NCI-H510A (cell line): ENCODE data around the gene HNRNPLL.
A peak's percentile ranks its signal among the peaks of the same experiment; 100 is the strongest.
"Not testable (repeated sequence)": the region's sequence is repeated elsewhere in the genome, so short reads cannot be mapped to it uniquely, and the experiment has no call there.

ENCODE experiments used
- DNase-seq: peaks from one replicate; lab custom pipeline; 2025; lab: John Stamatoyannopoulos, UW

Gene HNRNPLL

DNA sequence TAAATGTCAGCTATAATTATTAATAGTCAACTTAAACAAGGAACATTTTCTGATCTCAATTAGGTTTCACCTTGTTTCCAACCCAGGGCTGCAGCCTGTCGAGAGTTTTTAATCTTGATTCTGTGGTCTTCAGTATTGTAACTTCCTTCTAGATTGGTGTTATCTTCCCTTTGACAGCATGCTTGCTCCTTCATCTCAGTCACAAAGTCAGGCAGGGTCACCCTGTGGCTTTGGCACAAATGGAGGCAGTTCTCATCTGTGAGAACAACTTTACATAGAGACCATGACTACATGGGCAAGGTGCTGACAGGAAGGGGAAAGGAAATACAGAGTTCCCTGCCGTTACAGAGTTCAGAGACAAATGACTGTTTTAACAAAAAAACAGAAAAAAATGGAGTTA, 50.5 kb downstream of the HNRNPLL start:
- DNase-seq = no peak

DNA sequence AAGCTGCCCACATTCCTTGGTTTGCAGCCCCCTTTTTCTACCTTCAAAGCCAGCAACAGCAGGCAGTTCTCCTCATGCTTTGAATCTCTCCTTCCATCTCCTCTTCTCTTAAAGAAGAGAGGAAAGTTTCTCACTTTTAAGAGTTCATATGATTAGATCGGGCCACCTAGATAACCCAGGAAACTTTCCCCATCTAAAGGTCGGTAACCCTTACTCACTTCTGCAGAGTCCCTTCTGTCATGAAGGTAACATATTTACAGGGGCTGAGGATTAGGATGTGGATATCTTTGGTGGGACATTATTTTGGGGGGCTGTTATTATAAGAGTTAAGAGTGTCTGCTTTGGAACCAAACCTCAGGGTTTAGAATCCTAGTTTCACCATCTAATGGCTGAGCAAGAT, 51.0 kb downstream of the HNRNPLL start:
- no peak for DNase-seq

DNA sequence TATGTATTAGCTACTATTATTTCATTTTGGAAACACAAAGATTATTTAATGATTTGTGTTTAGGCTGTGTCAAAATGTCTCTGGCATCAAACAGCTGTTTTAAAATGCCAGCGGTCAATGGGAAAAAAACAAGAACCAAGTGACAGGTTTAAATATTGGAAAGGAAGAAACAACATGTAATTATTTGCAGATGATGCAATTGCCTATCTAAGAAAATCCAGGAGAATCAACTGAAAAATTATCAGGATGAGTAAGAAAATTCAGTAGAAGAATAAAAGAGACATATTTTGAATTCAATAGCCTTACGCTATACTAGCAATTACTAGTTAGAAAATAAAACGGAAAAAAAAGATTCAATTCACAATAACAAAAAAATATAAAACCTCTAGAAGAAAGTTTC, 51.6 kb downstream of the HNRNPLL start:
- no peak for DNase-seq

DNA sequence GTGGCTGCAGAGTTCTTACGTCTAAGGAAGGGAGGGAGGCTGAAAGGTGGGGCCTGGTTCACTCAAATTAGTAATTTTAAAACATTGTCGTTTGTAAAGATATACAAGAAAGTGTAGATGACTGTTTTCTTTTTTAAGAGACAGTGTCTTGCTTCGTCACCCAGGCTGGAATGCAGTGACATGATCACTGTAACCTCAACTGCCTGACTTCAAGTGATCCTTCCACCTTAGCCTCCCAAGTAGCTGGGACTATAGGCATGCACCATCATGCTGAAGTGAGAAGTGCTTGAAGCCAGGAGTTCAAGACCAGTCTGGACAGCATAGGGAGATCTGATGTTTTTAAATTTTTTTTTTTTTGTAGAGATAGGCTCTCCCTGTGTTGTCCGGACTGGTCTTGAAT, 52.9 kb downstream of the HNRNPLL start:
- DNase-seq = no peak

DNA sequence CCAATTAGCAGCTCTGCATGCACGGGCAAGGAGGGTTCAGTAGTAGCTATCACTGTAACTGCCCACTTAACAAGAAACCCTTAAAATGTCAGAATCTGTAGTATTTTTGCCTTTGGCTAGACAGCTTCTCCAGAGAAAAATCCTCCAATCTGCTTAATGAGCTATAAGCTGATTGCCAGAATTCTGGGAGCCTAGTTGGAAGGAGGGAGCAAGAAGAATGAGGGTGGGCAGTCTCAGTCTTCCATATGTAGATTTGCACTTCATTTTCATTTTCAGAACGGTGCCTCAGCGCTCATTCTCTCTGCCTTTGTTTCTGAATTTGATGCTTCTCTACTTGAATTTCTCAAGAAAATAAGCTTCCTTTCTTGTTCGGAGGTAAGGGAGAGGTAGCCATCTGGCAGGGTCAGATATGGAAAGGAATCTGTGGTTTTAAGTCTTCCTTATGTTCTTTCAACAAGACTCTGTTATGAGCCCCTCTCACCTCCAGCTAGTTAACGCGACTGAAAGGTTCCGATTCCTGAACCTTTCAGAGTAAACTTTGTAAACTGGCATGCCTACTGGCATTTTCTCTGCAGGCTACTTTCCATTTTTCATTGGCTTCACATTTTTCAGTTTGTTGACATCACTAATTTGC, 53.5 kb downstream of the HNRNPLL start:
- no peak for DNase-seq

DNA sequence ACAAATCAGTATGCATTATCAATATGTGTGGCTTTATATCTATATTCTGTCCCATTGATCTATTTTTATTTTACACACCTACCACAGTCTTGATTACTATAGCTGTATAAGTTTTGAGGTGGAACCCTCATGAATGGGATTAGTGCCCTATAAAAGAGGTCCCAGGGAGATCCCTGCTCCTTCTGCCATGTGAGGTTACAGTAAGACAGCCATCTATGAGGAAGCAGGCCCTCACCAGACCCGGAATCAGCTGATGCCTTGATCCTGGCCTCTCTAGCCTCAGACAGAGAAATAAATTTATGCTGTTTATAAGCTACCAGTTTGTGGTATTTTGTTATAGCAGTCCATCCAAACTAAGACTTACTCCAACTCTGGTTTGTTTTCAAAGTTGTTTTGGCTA, 54.9 kb downstream of the HNRNPLL start:
- no peak for DNase-seq

DNA sequence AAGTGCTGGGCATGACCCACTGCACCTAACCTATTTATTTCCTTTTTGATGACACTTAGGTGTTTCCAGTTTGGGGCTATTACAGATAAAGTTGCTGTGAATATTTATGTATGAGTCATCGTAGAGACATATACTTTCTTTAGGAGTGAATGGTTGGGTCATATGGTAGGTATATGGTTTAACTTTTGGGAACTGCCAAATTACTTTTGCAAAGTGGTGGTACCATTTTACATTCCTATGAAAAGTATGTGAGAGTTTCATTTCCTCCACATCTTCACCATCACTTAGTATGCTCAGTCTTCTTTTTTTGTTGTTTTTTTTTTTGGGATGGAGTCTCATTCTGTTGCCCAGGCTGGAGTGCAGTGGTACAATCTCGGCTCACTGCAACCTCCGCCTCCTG, 56.1 kb downstream of the HNRNPLL start:
- no peak for DNase-seq

DNA sequence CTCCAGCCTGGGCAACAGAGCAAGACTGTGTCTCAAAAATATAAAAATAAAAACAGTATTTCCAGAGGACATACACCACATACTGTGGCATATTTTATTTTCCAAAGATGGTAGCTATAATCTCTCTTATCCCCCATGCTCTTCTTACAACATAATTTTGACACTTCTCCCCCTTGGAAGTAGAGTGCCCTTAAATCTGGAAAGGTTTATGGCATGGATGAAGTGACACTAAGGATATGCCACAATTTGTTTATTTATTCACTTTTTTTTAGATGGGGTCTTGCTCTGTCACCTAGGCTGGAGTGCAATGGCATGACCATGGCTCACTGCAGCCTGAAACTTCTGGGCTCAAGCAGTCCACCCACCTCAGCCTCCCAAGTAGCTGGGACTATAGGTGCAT, 56.7 kb downstream of the HNRNPLL start:
- DNase-seq = no peak

DNA sequence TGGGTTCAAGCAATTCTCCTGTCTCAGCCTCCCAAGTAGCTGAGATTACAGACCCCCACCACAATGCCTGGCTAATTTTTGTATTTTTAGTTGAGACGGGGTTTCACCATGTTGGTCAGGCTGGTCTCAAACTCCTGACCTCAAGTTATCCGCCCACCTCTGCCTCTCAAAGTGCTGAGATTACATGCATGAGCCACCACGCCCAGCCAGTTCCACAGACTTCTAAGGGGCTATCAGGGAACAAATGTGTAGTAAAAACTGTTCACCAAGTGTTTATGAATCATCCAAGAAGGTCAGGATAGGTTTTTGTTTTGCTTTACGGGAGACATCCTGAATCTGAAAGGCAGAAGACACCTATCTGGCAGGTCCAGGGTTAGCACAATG, 60.5 kb downstream of the HNRNPLL start:
- DNase-seq = not testable (repeated sequence)

DNA sequence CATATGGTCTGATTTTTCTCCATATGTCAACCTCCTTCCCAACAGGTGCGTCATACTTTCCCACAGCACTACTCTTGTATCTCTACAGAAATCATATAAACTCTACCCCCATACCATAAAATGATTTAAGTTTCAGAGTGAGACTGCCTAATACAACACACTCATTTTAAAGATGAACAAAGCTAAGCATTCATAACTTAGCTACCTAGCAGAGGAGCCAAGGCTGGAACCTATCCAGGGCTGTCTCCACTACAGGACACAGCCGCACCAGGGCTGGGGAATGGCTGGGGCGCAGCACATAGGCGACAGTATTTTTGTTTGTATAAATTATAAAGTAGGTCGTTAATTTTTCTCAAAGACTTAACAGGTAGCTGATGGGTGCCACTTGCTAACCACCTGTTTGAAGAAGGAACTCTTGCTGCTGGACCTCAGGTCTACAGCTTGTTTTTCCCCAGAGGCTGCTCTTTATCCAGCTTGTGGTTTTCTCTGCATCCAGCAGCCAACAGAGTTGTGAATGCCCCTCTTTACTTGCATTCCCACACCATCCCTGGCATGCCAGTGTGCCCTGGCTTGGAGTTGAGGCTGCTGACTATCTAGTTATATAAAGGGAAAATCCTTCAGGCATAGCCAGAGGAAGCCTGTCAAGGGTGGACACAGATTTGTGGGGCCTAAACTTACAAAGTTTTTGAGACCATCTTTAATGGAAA, 62.0 kb downstream of the HNRNPLL start:
- DNase-seq = no peak

DNA sequence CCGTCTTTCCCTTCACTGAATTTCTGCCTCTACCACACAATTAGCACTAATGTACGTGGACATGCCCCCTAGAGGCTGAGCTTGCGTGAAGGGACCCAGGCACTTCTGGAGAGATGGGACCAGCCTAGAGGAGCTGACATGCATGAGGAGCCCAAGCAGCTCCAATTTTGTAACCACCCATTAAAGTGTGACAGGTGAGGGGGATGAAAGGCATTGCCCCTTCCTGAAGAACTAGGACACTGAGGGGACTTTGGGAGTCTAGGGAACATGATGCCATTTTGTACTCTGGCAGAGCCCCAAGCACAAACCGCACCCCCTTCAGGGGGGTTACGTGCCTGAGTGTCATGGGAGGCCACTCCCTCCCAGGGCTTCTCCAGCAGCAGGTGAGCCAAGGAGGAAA, 63.6 kb downstream of the HNRNPLL start:
- no peak for DNase-seq

DNA sequence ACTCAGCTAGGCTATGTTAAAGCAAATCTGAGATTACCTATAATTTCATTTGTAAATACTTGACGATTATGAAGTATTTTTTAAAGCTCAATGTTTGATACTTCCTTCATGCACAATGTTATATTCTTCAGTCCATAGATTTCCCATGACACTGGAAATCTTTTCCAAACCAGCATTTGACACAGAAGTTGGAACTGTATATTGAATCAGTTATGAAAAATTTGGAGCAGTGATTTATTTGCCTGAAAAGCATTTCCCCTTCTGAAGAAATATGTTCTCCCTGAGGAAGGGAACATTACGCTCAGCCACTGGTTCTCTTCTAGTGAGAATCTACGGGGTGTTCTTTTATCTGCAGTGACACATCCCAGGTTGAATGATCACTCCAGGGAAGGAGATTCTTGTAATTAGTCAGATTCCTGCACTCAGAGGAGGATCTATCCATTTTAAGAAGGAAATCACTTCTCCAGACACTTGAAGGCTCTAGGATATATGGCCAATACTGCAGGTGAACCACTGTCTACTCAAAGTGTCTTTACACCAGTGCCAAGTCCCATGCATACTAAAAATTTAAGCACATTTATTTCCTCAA, 64.7 kb downstream of the HNRNPLL start:
- no peak for DNase-seq

DNA sequence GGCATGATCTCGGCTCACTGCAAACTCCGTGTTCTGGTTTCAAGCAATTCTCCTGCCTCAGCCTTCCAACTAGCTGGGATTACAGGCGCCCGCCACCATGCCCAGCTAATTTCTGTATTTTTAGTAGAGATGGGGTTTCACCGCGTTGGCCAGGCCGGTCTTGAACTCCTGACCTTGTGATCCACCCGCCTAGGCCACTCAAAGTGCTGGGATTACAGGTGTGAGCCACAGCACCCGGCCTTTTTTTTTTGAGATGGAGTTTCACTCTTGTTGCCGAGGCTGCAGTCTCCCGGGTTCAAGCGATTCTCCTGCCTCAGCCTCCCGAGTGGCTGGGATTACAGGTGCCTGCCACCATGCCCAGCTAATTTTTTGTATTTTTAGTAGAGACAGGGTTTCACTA, 65.4 kb downstream of the HNRNPLL start:
- DNase-seq = not testable (repeated sequence)

DNA sequence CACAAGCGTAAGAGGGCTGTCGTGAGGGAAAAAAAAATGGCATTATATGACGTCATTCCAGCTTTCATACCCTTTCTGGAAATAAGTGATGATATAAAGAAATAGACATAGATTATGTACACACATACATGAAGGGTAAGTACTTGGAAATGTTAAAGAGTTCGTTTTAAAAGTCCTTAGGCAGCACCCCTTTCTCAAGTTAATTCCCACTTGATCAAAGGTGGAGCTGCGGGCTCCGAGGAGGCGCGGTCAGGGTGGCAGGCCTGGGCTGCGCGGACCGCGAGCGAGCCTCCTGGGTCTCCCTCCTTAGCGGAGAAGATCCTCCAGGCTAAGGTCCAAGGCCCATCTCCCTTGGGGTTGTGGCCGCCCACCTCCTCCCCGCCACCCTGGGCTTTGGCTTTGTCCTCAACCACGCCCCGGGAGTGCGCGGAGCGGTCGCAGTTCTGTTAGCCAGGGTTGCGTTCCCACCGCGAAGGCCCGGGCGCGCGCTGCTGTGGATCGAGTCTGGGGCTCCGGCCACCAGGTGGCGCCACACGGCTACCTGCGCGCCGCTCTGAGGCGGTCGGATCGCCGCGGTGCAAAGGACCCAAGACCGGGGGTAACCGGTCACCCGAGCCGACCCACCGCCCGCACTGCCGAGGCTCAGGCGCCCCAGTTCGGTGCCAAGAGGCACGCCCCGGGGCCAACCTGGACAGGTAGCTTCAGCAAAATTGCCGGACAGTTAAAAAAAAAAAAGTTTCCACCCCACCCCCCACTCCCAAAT, 66.8 kb downstream of the HNRNPLL start:
- peak; percentile 42 for DNase-seq

DNA sequence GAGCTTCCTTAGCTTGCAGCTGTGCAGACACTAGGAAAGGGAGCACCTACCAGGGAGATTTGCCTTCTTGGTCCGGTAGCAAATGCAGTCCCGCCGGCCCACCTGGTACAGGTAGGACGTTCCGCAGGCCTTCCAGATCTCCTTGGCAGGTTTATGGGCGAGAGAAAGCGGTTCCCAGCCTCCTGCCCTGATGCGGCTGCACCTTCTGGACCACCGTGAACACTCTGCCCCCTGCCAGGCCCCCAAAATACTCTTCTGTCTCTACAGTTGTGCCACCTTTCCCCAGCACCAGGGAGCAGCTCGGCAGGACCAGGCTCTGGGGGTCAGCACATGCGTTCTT, 67.4 kb downstream of the HNRNPLL start:
- DNase-seq = no peak

DNA sequence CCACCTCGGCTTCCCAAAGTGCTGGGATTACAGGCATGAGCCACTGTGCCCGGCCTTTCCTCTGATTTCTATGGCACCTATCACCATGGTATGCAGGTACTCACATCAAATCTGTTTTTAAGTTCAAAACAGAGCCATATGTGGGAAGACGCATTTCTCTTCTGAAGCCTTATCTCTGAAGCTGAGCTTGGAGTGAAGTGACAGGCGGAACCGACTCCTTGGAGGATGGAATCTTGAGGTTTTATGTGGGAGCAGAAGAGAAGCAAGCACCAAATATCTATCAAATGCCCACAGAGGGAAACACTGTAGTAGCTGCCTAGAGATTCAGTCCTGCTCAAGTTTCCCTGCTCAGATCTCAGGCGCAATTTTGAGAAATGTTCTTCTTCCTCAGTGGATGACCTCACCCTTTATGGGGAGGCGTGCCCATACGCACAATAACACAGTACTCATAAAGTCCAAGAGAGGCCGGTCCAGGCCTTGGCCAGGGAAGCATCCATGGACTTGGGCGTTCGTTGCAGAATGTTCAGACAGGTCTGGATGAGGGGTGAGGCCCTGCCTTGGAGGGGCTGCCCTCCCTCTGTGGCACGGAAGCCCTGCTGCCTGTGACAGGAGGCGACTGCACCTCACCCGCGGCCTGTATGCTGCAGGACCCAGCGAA, 67.9 kb downstream of the HNRNPLL start:
- no peak for DNase-seq

DNA sequence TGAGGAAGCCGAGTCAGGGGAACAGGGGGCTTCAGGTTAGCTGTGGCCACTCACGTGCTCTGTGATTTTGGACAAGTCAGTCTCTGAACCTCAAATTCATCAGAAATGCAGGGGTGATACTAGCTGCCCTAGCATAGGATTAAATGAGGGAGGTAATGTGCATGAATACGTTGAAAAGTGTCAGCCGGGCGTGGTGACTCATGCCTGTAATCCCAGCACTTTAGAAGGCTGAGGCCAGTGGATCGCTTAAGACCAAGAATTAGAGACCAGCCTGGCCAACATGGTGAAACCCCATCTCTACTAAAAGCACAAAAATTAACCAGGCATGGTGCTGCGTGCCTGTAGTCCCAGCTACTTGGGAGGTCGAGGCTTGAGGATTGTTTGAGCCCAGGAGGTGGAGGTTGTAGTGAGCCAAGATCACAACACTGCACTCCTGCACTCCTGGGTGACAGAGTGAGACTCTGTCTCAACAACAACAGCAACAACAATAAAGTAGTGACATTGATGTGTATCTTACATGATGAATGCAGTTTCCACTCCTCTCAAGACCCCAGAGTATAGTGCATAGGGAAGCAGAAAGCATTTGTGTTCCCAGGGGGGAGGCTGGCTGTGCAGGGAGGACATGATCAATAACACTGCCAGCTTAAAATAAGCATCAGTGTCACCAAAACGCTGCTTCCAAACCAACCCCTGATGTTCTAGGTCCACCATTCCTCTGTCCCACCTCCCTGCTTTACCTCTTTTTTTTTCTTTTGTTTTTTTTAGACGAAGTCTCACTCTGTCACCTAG, 68.8 kb downstream of the HNRNPLL start:
- DNase-seq = no peak

DNA sequence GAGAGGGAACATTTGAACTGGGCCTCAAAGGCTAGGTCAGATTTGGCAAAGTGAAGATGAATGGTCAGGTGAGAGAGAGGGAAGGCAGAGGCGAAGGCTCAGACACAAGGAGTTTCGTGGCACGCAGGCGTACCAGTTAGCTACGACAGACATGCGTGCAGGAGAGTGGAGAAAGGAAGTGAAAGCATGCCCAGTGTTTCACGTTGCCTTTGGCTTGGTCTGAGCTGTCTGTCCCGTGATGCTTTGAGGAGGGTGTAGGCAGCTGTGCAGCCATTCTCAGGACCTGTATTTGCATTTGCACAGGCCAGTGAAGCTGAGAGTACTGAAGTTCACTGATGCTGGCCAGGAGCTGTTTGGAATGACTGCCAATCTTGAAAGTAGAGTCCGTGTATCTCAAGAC, 69.5 kb downstream of the HNRNPLL start:
- no peak for DNase-seq

DNA sequence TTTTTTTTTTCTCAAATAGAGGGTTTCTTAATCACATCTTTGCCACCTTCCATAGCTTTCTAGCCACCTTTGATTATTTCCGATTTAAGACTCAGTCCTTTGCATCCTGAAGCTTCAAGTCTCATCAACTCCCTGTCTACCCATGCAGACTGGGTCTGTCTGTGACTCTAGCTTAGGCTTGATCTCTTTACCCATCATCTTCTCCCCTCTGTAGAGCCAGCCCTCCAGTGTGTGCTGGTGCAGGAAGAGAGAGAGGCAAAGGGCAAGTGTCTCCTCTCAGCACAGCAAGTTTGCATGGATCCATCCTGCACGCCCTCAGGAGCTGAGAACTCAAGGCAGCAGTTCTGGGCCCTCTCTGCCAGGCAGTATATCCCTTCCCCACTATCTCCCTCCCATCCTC, 70.4 kb downstream of the HNRNPLL start:
- no peak for DNase-seq

DNA sequence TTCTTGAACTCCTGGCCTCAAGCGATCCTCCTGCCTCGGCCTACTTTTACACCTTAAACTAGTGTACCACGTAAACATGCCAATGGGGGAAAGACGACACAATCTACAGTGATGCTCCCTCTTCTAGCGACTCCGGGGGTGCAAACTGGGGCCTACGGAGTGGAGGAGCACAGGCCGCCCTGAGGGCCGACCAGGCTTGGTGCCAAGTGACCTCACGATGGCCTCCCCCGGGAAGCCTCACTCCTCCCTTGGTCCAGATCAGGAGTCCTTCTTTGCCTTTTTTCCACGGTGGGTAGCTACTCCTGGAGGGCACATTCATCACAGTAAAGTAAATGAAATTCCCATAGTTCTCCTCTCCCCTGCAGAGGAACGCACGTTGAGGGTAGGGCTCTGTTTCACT, 73.5 kb downstream of the HNRNPLL start:
- no peak for DNase-seq

DNA sequence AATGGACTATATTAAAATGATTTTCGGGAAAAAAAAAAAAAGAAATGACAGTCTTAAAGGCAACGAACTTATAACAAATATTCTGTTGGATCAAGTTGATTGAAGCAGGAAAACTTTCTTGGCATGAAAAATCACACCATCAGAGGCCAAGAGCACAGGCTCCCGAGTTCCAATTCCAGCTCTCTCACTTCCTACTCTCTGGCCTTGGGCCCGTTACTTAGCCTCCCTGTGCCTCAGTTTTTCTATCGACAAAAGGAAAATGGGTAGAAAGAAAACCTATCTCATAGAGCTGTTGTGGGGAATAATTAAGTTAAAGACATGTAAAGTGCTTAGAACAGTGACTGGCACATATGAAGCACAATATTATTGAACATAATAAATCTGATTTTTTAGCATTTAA, 74.2 kb downstream of the HNRNPLL start:
- no peak for DNase-seq

DNA sequence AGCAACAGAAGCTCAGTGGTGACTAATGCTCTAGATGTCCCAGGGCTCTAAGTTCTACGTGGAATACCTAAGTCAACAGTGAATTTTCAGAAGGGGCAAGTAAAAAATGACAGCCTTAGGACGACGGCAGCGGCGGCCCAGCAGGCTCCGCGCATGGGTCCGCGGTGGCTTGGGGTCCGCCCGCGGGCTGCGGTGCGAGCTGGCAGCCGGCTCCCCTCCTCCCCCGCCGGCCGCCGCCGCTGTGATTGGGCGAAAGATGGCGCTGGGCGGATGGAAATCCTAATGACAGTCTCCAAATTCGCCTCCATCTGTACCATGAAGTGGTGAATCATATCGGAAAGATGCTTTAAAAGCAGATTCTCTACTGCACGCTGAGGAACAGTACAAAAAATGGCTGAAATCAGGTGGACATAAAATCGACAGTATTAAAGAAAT, 74.7 kb downstream of the HNRNPLL start:
- peak; percentile 26 for DNase-seq
